ENCODE measurements around the gene PARD3B.

Gene PARD3B

GRCh38 chr2:204544961-204545860 is at the start of gene PARD3B:
TSS of gene PARD3B (plus strand) at chr2:204545475. CDS start at chr2:204546000, 525 bp downstream.
- peak; percentile 58 for DNase-seq

- DNase-seq: no peak
These were observed 48.5 kb upstream of the PARD3B start for GRCh38 chr2:204496779-204497178.

- DNase-seq: no peak
These were observed 47.4 kb upstream of the PARD3B start for GRCh38 chr2:204497855-204498254.

- DNase-seq: no peak
These were observed 47.0 kb upstream of the PARD3B start for GRCh38 chr2:204498291-204498690.

- no peak for DNase-seq
These were observed 41.4 kb upstream of the PARD3B start for GRCh38 chr2:204503869-204504268.

- DNase-seq: no peak
These were observed 40.7 kb upstream of the PARD3B start for GRCh38 chr2:204504594-204504993.

- DNase-seq: no peak
These were observed 39.8 kb upstream of the PARD3B start for GRCh38 chr2:204505488-204505887.

GRCh38 chr2:204505946-204506345 is 39.3 kb upstream of the PARD3B start:
- peak; percentile 50 for DNase-seq

GRCh38 chr2:204507636-204508035 is 37.6 kb upstream of the PARD3B start:
- peak; percentile 3 for DNase-seq

- DNase-seq: no peak
These were observed 34.4 kb upstream of the PARD3B start for GRCh38 chr2:204510709-204511420.

GRCh38 chr2:204514439-204514838 is 30.8 kb upstream of the PARD3B start:
- no peak for DNase-seq

- DNase-seq: no peak
These were observed 29.9 kb upstream of the PARD3B start for GRCh38 chr2:204515416-204515815.

- DNase-seq: no peak
These were observed 28.1 kb upstream of the PARD3B start for GRCh38 chr2:204517154-204517553.

GRCh38 chr2:204529795-204530463 is 15.3 kb upstream of the PARD3B start:
- DNase-seq: no peak

- no peak for DNase-seq
These were observed 14.8 kb upstream of the PARD3B start for GRCh38 chr2:204530464-204530805.

GRCh38 chr2:204533629-204534370 is 11.5 kb upstream of the PARD3B start:
- DNase-seq: peak; percentile 44

GRCh38 chr2:204535356-204535755 is 9.9 kb upstream of the PARD3B start:
- no peak for DNase-seq

- DNase-seq: no peak
These were observed 9.5 kb upstream of the PARD3B start for GRCh38 chr2:204535764-204536163.

GRCh38 chr2:204538182-204539018 is 6.9 kb upstream of the PARD3B start:
- peak; percentile 83 for DNase-seq

- DNase-seq: no peak
These were observed 6.3 kb upstream of the PARD3B start for GRCh38 chr2:204539019-204539385.

- no peak for DNase-seq
These were observed 3.6 kb upstream of the PARD3B start for GRCh38 chr2:204541637-204542036.

Measured in fibroblast of skin of right quadriceps (primary cell).